DOHH2 (cell line): ENCODE data around the gene ZFP62.

ENCODE experiments used
- H3F3A ChIP-seq: fragments of 200-600 bp; sonication (generic), shearing (Covaris generic); 2 replicates; pipeline ENCODE4 v1.6.0; 2016; ENCODE audit warnings: antibody characterized with exemption, mild to moderate bottlenecking; ENCODE audit not compliant: control insufficient read depth, insufficient read depth
- H3K27ac ChIP-seq: fragments of 200-600 bp; sonication (generic); 2 replicates; pipeline ENCODE4 v1.5.1; 2014; ENCODE audit warnings: low read depth, mild to moderate bottlenecking, low read length, moderate library complexity
- H3K27me3 ChIP-seq: fragments of 200-600 bp; sonication (generic); 2 replicates; pipeline ENCODE4 v1.6.1; 2014; ENCODE audit warnings: mild to moderate bottlenecking, low read length, mixed read lengths; ENCODE audit not compliant: control insufficient read depth
- H3K36me3 ChIP-seq: fragments of 200-600 bp; sonication (generic); 2 replicates; pipeline ENCODE4 v1.6.1; 2014; ENCODE audit warnings: mild to moderate bottlenecking, low read length, moderate library complexity, mixed read lengths; ENCODE audit not compliant: control insufficient read depth
- H3K4me1 ChIP-seq: fragments of 200-600 bp; sonication (generic); 2 replicates; pipeline ENCODE4 v1.6.1; 2014; ENCODE audit warnings: mild to moderate bottlenecking, low read length, mixed read lengths; ENCODE audit not compliant: control insufficient read depth
- H3K4me2 ChIP-seq: fragments of 200-600 bp; sonication (generic); 2 replicates; pipeline ENCODE4 v1.6.0; 2014; ENCODE audit warnings: mild to moderate bottlenecking, low read length, moderate library complexity
- H3K4me3 ChIP-seq: fragments of 200-600 bp; sonication (generic); 2 replicates; pipeline ENCODE4 v1.5.1; 2014; ENCODE audit warnings: mild to moderate bottlenecking, low read length, mixed read lengths
- H3K79me2 ChIP-seq: fragments of 200-600 bp; sonication (generic); 2 replicates; pipeline ENCODE4 v1.6.1; 2014; ENCODE audit warnings: mild to moderate bottlenecking, low read length, mixed read lengths; ENCODE audit not compliant: control insufficient read depth
- H3K9me2 ChIP-seq: fragments of 200-600 bp; sonication (generic); replicated peaks from 2 replicates; pipeline ENCODE4 v1.6.1; 2014; ENCODE audit warnings: mild to moderate bottlenecking, low read length, mixed read lengths; ENCODE audit not compliant: control insufficient read depth
- H3K9me3 ChIP-seq: fragments of 200-600 bp; sonication (generic); 2 replicates; pipeline ENCODE4 v1.6.1; 2014; ENCODE audit warnings: antibody characterized with exemption, low read length, mixed read lengths; ENCODE audit not compliant: control insufficient read depth, insufficient read depth
- H4K20me1 ChIP-seq: fragments of 200-600 bp; sonication (generic); 2 replicates; pipeline ENCODE4 v1.6.0; 2014; ENCODE audit warnings: low read depth, mild to moderate bottlenecking, antibody characterized with exemption, low read length, moderate library complexity; ENCODE audit not compliant: control insufficient read depth, insufficient read depth
- EZH2phosphoT487 ChIP-seq: fragments of 200-600 bp; sonication (generic); IDR thresholded peaks from 2 replicates; pipeline ENCODE4 v1.6.1; 2017; ENCODE audit warnings: borderline replicate concordance, mild to moderate bottlenecking, antibody characterized with exemption, low read length, moderate library complexity, mixed read lengths
- TF ChIP-seq, protein P1 (sequence below): fragments of 200-600 bp; sonication (generic); IDR thresholded peaks from one replicate; pipeline ENCODE4 v1.5.1; 2014; ENCODE audit warnings: antibody characterized with exemption, mild to moderate bottlenecking, low read depth, low read length; ENCODE audit not compliant: poor library complexity, severe bottlenecking

Gene ZFP62

DNA sequence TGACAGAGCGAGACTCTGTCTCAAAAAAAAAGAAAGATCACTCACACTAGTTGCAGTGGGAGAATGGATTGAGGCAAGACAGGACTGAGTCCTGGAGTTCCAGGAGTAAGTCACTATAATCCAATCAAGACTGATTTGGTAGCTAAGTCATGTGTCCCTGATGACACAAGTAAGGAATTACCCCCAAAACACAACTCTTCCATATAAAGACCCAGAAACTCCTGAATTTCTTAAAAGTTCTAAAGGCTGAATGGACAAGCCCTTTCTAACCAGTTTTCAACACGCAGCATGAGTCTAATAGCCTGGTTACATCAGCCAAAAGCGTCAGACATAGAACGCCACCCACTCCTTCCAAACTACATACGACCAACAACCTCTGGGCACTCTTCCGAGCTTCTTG is 2.5 kb downstream of the ZFP62 start:
- no peaks in the 10 kb centered on the region for H3K27me3 ChIP-seq
- no peak overlapping the region; the same call in 1 of the 2 replicates for H3K4me2 ChIP-seq
- H3K9me3 ChIP-seq = no peaks in the 10 kb centered on the region
- peaks cover 45% of the 10 kb centered on the region for H3K36me3 ChIP-seq
- H3K27ac ChIP-seq = no peak overlapping the region
- H3K4me3 ChIP-seq = no peak overlapping the region
- H3K4me1 ChIP-seq = peaks cover 15% of the 10 kb centered on the region
- H3K9me2 ChIP-seq = no peaks in the 10 kb centered on the region
- H4K20me1 ChIP-seq = no peaks in the 10 kb centered on the region
- peaks cover 18% of the 10 kb centered on the region for H3F3A ChIP-seq
- peaks cover 45% of the 10 kb centered on the region for H3K79me2 ChIP-seq
- no peak for TF ChIP-seq EZH2phosphoT487
- TF ChIP-seq, protein P1, sequence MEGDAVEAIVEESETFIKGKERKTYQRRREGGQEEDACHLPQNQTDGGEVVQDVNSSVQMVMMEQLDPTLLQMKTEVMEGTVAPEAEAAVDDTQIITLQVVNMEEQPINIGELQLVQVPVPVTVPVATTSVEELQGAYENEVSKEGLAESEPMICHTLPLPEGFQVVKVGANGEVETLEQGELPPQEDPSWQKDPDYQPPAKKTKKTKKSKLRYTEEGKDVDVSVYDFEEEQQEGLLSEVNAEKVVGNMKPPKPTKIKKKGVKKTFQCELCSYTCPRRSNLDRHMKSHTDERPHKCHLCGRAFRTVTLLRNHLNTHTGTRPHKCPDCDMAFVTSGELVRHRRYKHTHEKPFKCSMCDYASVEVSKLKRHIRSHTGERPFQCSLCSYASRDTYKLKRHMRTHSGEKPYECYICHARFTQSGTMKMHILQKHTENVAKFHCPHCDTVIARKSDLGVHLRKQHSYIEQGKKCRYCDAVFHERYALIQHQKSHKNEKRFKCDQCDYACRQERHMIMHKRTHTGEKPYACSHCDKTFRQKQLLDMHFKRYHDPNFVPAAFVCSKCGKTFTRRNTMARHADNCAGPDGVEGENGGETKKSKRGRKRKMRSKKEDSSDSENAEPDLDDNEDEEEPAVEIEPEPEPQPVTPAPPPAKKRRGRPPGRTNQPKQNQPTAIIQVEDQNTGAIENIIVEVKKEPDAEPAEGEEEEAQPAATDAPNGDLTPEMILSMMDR = no peak

DNA sequence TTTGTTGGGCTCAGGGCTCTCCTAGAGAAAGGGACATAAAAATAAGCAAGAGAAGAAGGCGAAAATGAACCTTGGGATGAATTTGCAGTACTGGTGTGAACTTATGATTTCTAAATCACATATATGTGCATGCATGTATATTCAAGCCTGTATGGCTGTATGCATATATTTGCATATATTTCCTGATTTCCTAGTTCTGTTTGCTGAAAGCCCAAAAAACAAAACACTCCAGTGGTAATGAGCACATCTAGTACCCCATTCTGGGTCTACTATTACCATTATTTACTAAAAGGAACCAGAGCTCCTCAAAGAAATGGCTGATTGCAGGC is 7.3 kb downstream of the ZFP62 start:
- Histone ChIP-seq H3K4me2 (no peak overlapping the region), H3K9me2 (no peaks in the 10 kb centered on the region), H3K79me2 (peaks cover 40% of the 10 kb centered on the region), H3K36me3 (peaks cover 74% of the 10 kb centered on the region), H3K9me3 (peaks cover 17% of the 10 kb centered on the region; the same call in 1 of the 2 replicates), H3F3A (peaks cover 3% of the 10 kb centered on the region; the same call in 1 of the 2 replicates), H3K4me1 (peaks cover 2% of the 10 kb centered on the region), H4K20me1 (no peaks in the 10 kb centered on the region), H3K4me3 (no peak overlapping the region), H3K27ac (no peak overlapping the region), H3K27me3 (no peaks in the 10 kb centered on the region)
- TF ChIP-seq, protein P1 = no peak
- no peak for TF ChIP-seq EZH2phosphoT487

DNA sequence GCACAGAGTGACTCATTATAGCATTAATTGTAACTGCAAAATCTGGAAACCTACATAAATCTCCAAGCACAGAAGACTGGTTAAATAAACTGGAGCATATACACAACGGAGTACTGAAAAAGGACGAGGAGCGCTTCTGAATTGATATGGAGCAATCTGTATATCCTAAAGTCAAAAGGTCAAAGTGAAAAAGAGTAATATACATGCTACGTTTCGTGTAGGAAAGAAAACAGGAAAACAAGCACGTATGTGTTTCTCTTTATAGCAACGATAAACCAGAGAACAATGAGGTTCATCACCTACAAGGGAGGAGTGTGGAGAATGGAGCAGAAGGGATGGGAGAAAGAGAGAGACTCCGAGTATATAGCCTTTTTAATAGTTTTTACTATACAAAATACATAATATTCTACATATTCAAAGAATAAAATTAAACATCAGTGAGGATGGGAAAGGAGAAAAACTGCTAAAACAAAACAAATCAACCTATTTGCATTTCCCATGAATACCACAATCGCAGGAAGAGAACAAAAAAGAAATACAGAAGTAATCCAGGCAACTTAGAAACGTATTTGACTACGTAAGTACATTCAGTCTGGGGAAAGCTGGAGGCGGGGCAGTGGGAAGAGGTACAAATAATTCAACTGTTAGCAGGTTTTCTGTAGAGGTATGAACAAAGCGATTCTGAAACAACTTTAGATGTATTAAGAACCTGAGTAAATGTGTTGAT is 7.8 kb downstream of the ZFP62 start:
- no peaks in the 10 kb centered on the region for H3K27me3 ChIP-seq
- no peak overlapping the region for H3K27ac ChIP-seq
- H3K4me1 ChIP-seq = no peaks in the 10 kb centered on the region
- H3K9me3 ChIP-seq = peaks cover 17% of the 10 kb centered on the region; the same call in 1 of the 2 replicates
- no peak overlapping the region for H3K4me2 ChIP-seq
- TF ChIP-seq, protein P1 = no peak
- TF ChIP-seq EZH2phosphoT487 = no peak
- no peaks in the 10 kb centered on the region for H4K20me1 ChIP-seq
- H3F3A ChIP-seq = peaks cover 3% of the 10 kb centered on the region; the same call in 1 of the 2 replicates
- no peak overlapping the region for H3K4me3 ChIP-seq
- H3K79me2 ChIP-seq = peaks cover 35% of the 10 kb centered on the region
- H3K9me2 ChIP-seq = no peaks in the 10 kb centered on the region
- peaks cover 74% of the 10 kb centered on the region for H3K36me3 ChIP-seq
